Measurements from ENCODE around the gene FSIP1.

FSIP1 gene

GRCh38 chr15:39795486-39795885 lies 12.8 kb upstream of the FSIP1 start:
- TF ChIP-seq, protein P1, sequence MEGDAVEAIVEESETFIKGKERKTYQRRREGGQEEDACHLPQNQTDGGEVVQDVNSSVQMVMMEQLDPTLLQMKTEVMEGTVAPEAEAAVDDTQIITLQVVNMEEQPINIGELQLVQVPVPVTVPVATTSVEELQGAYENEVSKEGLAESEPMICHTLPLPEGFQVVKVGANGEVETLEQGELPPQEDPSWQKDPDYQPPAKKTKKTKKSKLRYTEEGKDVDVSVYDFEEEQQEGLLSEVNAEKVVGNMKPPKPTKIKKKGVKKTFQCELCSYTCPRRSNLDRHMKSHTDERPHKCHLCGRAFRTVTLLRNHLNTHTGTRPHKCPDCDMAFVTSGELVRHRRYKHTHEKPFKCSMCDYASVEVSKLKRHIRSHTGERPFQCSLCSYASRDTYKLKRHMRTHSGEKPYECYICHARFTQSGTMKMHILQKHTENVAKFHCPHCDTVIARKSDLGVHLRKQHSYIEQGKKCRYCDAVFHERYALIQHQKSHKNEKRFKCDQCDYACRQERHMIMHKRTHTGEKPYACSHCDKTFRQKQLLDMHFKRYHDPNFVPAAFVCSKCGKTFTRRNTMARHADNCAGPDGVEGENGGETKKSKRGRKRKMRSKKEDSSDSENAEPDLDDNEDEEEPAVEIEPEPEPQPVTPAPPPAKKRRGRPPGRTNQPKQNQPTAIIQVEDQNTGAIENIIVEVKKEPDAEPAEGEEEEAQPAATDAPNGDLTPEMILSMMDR (IDR thresholded peaks at IDR 0.05; ENCODE audit: low read depth, low read length, missing control alignments), result no peak
- H3K4me3 ChIP-seq (ENCODE audit: low read depth, low read length), result no peak overlapping the region
- DNase-seq (ENCODE audit: low read depth), result no peak
- in situ Hi-C loops (cut with HindIII; ENCODE audit: low sequenced_read_pairs), result loop anchor here (5.0 to 25.0 kb wide), 3 partner anchors 52 to 217 kb away; no protein-coding TSS in a partner anchor

DNA sequence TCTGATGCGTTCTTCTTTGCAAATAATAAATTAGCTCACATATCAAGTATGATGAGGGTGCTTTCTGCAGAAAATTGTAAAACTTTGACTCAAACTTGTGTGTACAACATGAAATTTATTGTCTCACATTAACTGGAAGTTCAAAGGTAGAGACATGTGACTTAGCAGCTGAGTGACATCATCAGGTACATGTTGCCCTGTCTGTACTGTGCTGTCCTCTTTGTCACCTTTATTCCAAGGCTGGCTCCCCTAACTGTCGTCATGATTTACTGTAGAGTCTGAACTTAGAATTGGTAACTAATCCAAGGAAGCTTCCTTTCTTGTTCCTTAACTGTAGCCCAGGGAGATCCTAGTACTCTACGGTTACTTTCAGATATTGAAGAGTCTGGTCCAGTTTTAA lies 12.3 kb upstream of the FSIP1 start:
- in situ Hi-C loops (cut with HindIII; ENCODE audit: low sequenced_read_pairs), result loop anchor here (5.0 to 25.0 kb wide), 3 partner anchors 52 to 217 kb away; no protein-coding TSS in a partner anchor
- H3K4me3 ChIP-seq (ENCODE audit: low read depth, low read length), result no peak overlapping the region
- TF ChIP-seq, protein P1 (IDR thresholded peaks at IDR 0.05; ENCODE audit: low read depth, low read length, missing control alignments), result no peak
- no peak for DNase-seq (ENCODE audit: low read depth)

GRCh38 chr15:39793923-39794322 lies 11.3 kb upstream of the FSIP1 start:
- DNase-seq (ENCODE audit: low read depth), result no peak
- TF ChIP-seq, protein P1 (IDR thresholded peaks at IDR 0.05; ENCODE audit: low read depth, low read length, missing control alignments), result no peak
- no peak overlapping the region for H3K4me3 ChIP-seq (ENCODE audit: low read depth, low read length)
- in situ Hi-C loops (cut with HindIII; ENCODE audit: low sequenced_read_pairs), result loop anchor here (25.0 kb wide), 1 partner anchor 218 kb away; no protein-coding TSS in a partner anchor

DNA sequence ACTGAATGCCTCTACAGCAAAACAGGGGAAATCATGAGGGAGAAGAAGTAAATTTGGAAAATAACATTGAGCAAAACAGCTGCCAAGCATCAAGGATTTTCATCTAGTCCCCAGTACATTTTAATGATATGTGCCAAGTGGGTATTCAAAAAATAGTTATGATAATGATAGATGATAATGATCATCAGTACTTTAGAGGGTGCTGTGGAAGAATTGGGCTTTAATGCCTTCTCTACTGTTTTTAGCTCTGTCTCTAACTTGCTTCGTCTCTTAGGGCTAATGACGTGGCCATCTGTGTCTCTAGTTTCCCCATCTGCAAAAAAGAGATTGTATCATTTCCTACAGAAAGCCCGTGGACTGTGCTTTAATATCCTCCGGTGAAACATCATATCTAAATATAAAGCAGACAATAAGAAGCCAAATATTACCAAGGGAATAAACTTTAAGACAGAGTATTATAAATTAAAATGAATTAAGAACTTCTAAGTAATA lies 10.2 kb upstream of the FSIP1 start:
- no peak for DNase-seq (ENCODE audit: low read depth)
- H3K4me3 ChIP-seq (ENCODE audit: low read depth, low read length), result no peak overlapping the region
- in situ Hi-C loops (cut with HindIII; ENCODE audit: low sequenced_read_pairs), result loop anchor here (25.0 kb wide), 1 partner anchor 219 kb away; no protein-coding TSS in a partner anchor
- TF ChIP-seq, protein P1 (IDR thresholded peaks at IDR 0.05; ENCODE audit: low read depth, low read length, missing control alignments), result no peak

- in situ Hi-C loops (cut with HindIII; ENCODE audit: low sequenced_read_pairs), result loop anchor here (25.0 kb wide), 1 partner anchor 220 kb away; no protein-coding TSS in a partner anchor
- no peak overlapping the region for H3K4me3 ChIP-seq (ENCODE audit: low read depth, low read length)
- no peak for DNase-seq (ENCODE audit: low read depth)
- TF ChIP-seq, protein P1 (IDR thresholded peaks at IDR 0.05; ENCODE audit: low read depth, low read length, missing control alignments), result no peak
Observed at GRCh38 chr15:39792025-39792843, 9.6 kb upstream of the FSIP1 start.

DNA sequence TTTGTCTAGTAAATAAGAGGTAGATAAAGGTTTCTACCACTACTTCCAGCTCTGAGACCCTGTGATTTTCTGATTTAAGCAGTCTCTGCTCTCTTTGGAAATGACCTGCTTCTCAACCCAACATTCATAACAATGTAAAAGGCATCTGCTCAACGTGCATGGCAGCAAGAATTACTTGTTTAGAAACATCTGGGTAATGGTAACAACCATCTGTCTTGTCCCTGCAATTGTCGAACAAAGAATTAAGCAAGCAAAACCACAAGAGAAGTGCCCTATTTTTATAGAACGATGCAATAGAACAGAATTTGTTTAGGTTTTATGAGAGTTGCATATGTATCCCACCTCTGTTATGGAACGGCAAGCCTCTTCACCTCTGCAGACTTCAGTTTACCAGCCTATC lies 7.1 kb upstream of the FSIP1 start:
- TF ChIP-seq, protein P1 (IDR thresholded peaks at IDR 0.05; ENCODE audit: low read depth, low read length, missing control alignments), result no peak
- H3K4me3 ChIP-seq (ENCODE audit: low read depth, low read length), result no peak overlapping the region
- DNase-seq (ENCODE audit: low read depth), result no peak
- in situ Hi-C loops (cut with HindIII; ENCODE audit: low sequenced_read_pairs), result loop anchor here (25.0 kb wide), 1 partner anchor 223 kb away; no protein-coding TSS in a partner anchor
